HepG2 (cell line): ENCODE data around the gene UBFD1. TPM values are rescaled to one million over a fixed set of nuclear protein-coding genes. Genes with fewer than 3 reads are reported as not detected.

Experiments
- ATM ChIP-seq: fragments of 450-650 bp; IDR thresholded peaks from 2 replicates; pipeline ENCODE4 v1.7.1; 2017; ENCODE audit warnings: mild to moderate bottlenecking, borderline replicate concordance
- CHD2 ChIP-seq: IDR thresholded peaks from 2 replicates; pipeline ENCODE4 v1.6.1; 2011; ENCODE audit warnings: low read depth, low read length, improper control_type of control experiment
- KAT2B ChIP-seq: fragments of 150-350 bp; IDR thresholded peaks from 2 replicates; pipeline ENCODE4 v1.6.1; 2014; ENCODE audit warnings: low read depth, low read length, borderline replicate concordance
- MAFF ChIP-seq: IDR thresholded peaks from 2 replicates; pipeline ENCODE4 v1.6.1; 2011; ENCODE audit warnings: low read depth, low read length, improper control_type of control experiment
- STAT5B ChIP-seq: sonication (generic); formaldehyde crosslinking; IDR thresholded peaks from 2 replicates; pipeline ENCODE4 v1.4.0; 2020; ENCODE audit warnings: missing genetic modification reagents
- ZBTB1 ChIP-seq: sonication (generic); formaldehyde crosslinking; IDR thresholded peaks from 2 replicates; pipeline ENCODE4 v1.4.0; 2020; ENCODE audit warnings: missing genetic modification reagents, borderline replicate concordance
- ZFYVE20 ChIP-seq: sonication (generic); formaldehyde crosslinking; IDR thresholded peaks from 2 replicates; pipeline ENCODE4 v1.8.0; 2023; ENCODE audit warnings: low read depth, mild to moderate bottlenecking, moderate library complexity, missing genetic modification reagents, borderline replicate concordance
- ZNF598 ChIP-seq: sonication (generic); formaldehyde crosslinking; IDR thresholded peaks from 2 replicates; pipeline ENCODE4 v1.5.1; 2020; ENCODE audit warnings: mild to moderate bottlenecking, missing genetic modification reagents, borderline replicate concordance
- ZNF607 ChIP-seq: sonication (generic); formaldehyde crosslinking; IDR thresholded peaks from 2 replicates; pipeline ENCODE4 v1.5.1; 2020; ENCODE audit warnings: missing genetic modification reagents, mild to moderate bottlenecking, borderline replicate concordance
- polyA plus RNA-seq, 8 experiments: library from polyadenylated mRNA; depleted of rRNA in 3 of 8; stranded (reverse) in 7 of 8; unstranded in 1 of 8; fragments of >200 nt; fragmentation: Illumina TruSeq in 4 of 8; extraction: Trizol in 4 of 8; gene quantifications; 2 replicates each; pipeline versions ENCODE4 v1.2.1 to v1.2.3, GENCODE V29; 2011 to 2016; ENCODE audit warnings: low read depth in 4 of 8, missing spikeins in 1 of 8, mixed read lengths in 1 of 8; ENCODE audit not compliant: insufficient read depth in 1 of 8
- total RNA-seq, 5 experiments: library from RNA; depleted of rRNA; stranded (reverse); fragments of >200 nt; fragmentation: Illumina TruSeq; extraction: Trizol; gene quantifications; 2 replicates each; pipeline ENCODE4 v1.2.3, GENCODE V29; 2016; ENCODE audit warnings: low read depth in 1 of 5
- TF ChIP-seq, protein P1 (sequence below): sonication (generic); formaldehyde crosslinking; IDR thresholded peaks from 2 replicates; pipeline ENCODE4 v1.5.0; 2020; ENCODE audit warnings: mild to moderate bottlenecking, missing genetic modification reagents, borderline replicate concordance
- TF ChIP-seq, protein P2 (sequence below): sonication (generic); formaldehyde crosslinking; IDR thresholded peaks from 2 replicates; pipeline ENCODE4 v1.5.0; 2020; ENCODE audit warnings: mild to moderate bottlenecking, missing genetic modification reagents
- TF ChIP-seq, protein P3 (sequence below): IDR thresholded peaks from 2 replicates; pipeline ENCODE4 v1.6.1; 2016; ENCODE audit warnings: missing compliant biosample characterization, missing genetic modification reagents, borderline replicate concordance
- TF ChIP-seq, protein P4 (sequence below): sonication (generic); formaldehyde crosslinking; IDR thresholded peaks from 2 replicates; pipeline ENCODE4 v1.5.1; 2020; ENCODE audit warnings: mild to moderate bottlenecking, missing genetic modification reagents
- TF ChIP-seq, protein P5 (sequence below): sonication (generic); formaldehyde crosslinking; IDR thresholded peaks from 2 replicates; pipeline ENCODE4 v1.9.0; 2021; ENCODE audit warnings: missing genetic modification reagents, borderline replicate concordance

Gene UBFD1
- total and polyA plus RNA-seq, 2 of the 13 experiments (the other 11 are each of a cell fraction or from before 2014, with no cell fraction given): 100 to 111 TPM

DNA sequence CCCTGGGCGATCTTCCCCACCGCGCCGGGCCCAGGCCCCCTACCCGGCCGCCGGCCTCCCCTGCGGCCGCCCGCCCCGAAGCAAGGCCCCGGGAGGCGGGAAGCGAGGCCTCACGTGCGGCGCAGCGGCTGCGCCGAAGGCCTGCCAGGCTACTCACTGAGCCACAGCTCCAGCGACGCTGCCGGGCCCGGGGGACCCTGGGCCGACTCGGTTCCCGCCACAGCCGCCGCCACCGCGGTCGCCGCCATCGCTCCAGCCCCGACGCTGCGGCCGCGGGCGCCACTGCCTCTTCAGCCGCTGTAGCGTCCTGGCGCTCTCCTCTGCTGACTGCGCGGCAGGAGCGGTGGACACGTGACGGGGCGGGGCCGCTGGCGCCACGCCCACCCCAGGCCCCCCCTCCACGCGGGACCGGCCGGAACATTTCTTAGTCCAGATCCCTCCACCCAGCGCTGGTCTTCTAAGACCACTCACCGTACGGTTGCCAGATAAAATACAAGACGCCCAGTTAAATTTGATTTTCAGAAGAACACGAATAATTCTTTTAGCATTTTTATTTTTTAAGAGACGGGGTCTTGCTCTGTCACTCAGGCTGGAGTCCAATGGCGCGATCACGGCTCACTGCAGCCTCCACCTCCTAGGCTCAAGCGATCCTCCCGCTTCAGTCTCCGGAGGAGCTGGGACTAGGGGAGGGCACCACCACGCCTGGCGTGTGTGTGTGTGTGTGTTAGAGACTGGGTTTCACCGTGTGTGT, 47.2 kb upstream of the UBFD1 start, which contains the start of gene GGA2 (continued):
- no peak for TF ChIP-seq KAT2B
- TF ChIP-seq ATM: no peak
- TF ChIP-seq, protein P1, sequence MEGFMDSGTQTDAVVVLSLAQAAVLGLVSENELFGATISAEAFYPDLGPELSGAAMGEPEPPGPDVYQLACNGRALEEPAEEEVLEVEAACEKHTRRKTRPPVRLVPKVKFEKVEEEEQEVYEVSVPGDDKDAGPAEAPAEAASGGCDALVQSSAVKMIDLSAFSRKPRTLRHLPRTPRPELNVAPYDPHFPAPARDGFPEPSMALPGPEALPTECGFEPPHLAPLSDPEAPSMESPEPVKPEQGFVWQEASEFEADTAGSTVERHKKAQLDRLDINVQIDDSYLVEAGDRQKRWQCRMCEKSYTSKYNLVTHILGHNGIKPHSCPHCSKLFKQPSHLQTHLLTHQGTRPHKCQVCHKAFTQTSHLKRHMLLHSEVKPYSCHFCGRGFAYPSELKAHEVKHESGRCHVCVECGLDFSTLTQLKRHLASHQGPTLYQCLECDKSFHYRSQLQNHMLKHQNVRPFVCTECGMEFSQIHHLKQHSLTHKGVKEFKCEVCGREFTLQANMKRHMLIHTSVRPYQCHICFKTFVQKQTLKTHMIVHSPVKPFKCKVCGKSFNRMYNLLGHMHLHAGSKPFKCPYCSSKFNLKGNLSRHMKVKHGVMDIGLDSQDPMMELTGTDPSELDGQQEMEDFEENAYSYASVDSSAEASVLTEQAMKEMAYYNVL (CRISPR knock-in tag): peak; percentile 81
- TF ChIP-seq, protein P2, sequence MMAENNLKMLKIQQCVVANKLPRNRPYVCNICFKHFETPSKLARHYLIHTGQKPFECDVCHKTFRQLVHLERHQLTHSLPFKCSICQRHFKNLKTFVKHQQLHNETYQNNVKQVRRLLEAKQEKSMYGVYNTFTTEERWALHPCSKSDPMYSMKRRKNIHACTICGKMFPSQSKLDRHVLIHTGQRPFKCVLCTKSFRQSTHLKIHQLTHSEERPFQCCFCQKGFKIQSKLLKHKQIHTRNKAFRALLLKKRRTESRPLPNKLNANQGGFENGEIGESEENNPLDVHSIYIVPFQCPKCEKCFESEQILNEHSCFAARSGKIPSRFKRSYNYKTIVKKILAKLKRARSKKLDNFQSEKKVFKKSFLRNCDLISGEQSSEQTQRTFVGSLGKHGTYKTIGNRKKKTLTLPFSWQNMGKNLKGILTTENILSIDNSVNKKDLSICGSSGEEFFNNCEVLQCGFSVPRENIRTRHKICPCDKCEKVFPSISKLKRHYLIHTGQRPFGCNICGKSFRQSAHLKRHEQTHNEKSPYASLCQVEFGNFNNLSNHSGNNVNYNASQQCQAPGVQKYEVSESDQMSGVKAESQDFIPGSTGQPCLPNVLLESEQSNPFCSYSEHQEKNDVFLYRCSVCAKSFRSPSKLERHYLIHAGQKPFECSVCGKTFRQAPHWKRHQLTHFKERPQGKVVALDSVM (CRISPR knock-in tag): peak; percentile 99
- TF ChIP-seq CHD2: peak; percentile 62; the same call in 1 of the 2 replicates
- TF ChIP-seq, protein P3, sequence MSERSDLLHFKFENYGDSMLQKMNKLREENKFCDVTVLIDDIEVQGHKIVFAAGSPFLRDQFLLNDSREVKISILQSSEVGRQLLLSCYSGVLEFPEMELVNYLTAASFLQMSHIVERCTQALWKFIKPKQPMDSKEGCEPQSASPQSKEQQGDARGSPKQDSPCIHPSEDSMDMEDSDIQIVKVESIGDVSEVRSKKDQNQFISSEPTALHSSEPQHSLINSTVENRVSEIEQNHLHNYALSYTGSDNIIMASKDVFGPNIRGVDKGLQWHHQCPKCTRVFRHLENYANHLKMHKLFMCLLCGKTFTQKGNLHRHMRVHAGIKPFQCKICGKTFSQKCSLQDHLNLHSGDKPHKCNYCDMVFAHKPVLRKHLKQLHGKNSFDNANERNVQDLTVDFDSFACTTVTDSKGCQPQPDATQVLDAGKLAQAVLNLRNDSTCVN (CRISPR knock-in tag): peak; percentile 81
- peak; percentile 94; the same call in 1 of the 2 replicates for TF ChIP-seq ZNF607 (CRISPR knock-in tag)
- TF ChIP-seq ZBTB1 (CRISPR knock-in tag): no peak
- peak; percentile 45; the same call in 1 of the 2 replicates for TF ChIP-seq MAFF
- TF ChIP-seq STAT5B: peak; percentile 88; the same call in 1 of the 2 replicates
- TF ChIP-seq, protein P4, sequence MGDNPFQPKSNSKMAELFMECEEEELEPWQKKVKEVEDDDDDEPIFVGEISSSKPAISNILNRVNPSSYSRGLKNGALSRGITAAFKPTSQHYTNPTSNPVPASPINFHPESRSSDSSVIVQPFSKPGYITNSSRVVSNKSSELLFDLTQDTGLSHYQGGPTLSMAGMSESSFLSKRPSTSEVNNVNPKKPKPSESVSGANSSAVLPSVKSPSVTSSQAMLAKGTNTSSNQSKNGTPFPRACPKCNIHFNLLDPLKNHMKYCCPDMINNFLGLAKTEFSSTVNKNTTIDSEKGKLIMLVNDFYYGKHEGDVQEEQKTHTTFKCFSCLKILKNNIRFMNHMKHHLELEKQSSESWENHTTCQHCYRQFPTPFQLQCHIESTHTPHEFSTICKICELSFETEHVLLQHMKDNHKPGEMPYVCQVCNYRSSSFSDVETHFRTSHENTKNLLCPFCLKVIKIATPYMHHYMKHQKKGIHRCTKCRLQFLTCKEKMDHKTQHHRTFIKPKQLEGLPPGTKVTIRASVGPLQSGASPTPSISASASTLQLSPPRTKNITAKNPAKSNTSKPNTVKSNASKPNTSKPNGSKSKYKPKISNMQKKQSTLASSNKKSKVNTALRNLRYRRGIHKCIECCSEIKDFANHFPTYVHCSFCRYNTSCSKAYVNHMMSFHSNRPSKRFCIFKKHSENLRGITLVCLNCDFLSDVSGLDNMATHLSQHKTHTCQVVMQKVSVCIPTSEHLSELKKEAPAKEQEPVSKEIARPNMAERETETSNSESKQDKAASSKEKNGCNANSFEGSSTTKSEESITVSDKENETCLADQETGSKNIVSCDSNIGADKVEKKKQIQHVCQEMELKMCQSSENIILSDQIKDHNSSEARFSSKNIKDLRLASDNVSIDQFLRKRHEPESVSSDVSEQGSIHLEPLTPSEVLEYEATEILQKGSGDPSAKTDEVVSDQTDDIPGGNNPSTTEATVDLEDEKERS (CRISPR knock-in tag): no peak
- TF ChIP-seq, protein P5, sequence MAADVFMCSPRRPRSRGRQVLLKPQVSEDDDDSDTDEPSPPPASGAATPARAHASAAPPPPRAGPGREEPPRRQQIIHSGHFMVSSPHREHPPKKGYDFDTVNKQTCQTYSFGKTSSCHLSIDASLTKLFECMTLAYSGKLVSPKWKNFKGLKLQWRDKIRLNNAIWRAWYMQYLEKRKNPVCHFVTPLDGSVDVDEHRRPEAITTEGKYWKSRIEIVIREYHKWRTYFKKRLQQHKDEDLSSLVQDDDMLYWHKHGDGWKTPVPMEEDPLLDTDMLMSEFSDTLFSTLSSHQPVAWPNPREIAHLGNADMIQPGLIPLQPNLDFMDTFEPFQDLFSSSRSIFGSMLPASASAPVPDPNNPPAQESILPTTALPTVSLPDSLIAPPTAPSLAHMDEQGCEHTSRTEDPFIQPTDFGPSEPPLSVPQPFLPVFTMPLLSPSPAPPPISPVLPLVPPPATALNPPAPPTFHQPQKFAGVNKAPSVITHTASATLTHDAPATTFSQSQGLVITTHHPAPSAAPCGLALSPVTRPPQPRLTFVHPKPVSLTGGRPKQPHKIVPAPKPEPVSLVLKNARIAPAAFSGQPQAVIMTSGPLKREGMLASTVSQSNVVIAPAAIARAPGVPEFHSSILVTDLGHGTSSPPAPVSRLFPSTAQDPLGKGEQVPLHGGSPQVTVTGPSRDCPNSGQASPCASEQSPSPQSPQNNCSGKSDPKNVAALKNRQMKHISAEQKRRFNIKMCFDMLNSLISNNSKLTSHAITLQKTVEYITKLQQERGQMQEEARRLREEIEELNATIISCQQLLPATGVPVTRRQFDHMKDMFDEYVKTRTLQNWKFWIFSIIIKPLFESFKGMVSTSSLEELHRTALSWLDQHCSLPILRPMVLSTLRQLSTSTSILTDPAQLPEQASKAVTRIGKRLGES (CRISPR knock-in tag): peak; percentile 83; the same call in 1 of the 2 replicates
- no peak; the same call in 1 of the 2 replicates for TF ChIP-seq ZFYVE20 (CRISPR knock-in tag)
- TF ChIP-seq ZNF598 (CRISPR knock-in tag): no peak
